ENCODE data around the gene CACFD1.

Gene CACFD1

DNA sequence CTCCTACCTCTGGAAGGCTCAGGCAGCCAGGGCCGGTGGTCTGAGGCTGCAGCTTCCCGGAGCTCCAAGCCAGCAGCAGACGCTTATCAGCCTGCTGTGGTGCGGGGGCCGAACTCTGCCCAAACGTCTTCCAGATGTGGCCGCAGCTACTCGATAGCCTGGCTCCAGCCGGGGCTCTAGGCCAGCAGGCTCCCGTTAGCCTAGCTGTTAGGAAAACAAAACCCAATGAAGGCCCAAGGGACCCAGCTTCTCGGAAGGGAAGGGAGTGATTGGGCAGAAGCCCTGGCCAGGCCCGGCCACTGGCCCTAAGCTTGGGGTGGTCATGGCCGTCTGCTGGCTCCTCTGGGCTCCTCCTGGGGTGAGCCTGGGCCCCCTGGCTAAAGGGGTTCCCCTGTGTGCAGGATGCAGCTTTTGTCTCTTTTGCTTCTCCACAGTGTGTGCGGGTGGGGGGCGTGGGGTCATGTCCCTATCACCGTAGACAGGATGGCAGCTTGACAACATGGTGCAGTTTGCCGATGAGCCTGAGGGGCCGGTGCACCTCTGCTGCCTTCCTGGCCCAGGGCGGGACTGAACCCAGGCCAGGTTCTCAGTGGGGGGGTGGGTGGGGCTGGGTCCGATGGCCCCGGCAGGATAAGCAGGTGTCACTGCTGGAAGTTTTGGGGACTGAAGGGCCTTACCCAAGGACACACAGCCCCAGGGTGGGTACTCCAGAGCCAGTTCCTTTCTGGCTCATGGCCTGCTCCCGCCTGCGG is 46.3 kb downstream of the CACFD1 start:
- no peak for DNase-seq

DNA sequence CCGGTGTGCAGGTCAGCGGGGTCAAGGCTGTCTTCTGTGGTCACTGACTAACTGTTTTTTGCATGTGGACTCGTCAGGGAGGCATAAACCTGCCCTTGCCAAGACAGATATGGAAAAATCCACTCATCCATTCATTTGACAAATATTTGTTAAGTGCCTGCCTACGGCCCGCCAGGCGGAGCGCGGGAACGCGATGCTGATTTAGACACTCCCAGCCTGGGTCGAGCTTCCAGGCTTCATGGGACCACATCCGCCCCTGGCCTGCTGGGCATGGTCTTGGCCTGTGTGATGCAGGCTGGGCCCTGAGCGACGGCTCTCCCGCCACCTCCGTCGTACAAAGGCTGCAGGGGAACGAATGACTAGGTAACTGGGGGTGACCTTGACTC is 46.9 kb downstream of the CACFD1 start:
- DNase-seq: no peak

DNA sequence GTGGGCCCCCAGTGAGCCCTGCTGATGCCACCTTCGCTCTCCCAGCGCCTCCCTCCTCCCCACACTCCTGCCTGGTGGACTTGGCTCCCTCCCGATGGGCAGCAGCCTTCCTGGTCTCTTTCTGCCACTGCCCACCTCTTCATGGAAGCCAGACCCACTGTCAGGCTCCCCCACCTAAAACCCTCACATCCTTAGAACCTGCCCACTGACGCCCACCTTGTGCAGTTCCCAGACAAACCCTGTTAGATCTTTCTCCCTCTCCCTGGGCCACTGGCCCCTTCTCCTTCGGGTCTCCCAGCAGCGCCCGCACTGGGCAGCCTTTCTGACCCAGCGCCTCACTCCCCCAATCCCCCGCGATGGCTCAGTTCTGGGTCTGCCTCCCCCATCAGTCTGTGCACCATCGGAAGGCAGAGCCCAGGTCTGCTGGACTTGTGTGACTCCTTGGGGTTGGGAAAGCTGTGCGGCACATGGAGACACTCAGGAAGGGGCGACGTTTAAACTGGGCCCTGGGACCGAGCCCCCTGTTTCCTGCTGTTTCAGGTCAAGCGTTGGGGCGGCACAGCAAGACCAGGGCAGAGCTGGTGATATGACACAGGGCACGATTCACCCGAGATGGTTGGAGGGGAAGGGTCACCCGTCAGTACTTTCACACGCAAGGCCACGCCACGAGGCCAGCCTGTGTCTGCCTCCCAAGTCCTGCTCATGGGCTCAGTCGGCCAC is 47.6 kb downstream of the CACFD1 start:
- DNase-seq: no peak

DNA sequence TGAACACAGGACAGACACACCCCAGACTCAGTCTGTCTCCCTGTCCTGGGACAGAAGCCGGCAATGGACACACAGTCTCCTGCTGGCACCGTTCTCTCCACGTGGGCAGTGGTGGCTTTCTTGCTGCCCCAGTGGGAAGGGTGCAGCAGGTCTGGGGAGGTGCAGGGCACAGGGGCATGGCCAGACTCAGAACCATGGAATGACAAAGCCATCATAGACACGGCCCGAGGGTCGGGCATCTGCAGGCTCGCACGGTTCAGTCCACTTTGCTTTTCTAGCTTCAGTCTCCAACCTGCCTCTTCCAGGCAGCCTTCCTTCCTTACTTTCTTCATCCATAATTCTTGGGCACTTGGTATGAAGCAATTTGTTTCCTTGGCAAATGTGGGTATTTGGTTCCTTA is 48.3 kb downstream of the CACFD1 start:
- no peak for DNase-seq

DNA sequence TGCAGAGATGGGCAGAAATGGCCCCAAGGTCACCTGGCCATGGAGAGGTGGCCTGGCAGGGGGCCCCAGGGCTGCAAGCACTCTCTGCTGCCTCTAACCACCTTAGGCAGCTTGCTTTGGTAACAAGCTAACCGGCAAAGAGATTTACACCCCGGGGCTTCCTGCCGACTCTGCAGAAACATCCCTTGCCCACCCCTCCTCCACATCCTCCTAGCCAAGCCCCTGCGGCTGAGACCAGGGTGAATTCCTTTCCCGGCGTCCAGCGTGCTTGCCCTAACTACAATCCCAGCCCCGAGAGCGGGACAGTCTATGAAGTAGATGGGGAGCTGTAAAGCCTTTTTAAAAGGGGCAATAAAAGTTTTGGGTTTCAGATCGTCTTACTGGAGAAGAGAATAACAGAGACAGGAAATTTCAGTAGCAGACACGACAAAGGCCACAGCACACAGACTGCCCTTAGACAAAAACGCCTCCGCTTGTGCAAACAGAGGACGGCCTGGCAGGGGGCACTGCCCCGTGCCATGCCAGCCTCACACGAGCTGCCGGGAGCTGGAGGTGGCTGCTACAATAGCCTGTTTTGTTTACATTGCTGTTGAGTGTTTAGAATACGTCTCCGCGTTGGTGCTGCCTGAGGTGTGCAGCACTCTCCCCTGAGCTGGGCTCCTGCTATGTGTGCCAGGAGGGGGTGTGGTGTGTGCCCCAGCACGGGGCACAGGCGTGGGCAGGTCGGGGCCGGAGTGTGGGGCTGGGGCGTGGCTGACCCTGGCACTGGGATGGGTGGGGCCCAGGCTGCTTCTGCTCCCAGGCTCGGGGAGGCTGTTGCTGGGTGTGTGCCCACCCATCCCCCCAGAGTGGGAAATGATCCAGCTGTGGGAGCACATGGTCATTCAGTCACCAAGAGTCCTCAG is 49.7 kb downstream of the CACFD1 start:
- DNase-seq: peak; percentile 36

DNA sequence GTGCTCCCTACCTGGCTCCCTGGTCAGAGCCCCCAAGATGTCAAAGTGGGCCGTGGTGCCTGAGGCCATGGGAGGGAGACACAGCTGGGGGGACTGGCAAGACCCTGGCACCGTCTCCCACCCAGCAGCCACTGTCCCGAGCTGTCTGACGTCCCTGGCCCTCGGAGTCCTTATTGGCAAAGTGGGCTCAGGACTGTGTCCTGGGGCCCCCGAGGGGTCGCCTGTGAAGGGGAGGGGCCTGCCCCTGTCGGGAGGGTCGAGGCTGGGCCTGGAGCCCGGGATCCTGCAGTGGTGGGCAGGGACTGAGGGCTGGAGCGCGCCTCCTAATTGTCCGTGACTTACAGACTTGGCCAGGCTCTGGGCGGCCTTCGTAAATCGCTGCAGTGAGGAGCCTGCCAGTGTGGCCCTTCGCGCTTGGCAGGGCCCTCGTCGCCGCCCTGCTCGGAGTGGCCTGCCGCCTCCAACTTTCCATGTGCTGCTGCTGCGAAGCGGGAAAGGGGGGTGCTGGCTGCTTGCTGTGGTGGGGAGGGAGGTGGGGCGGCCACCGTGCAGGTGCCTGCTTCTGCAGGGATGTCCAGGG is 51.2 kb downstream of the CACFD1 start:
- no peak for DNase-seq

DNA sequence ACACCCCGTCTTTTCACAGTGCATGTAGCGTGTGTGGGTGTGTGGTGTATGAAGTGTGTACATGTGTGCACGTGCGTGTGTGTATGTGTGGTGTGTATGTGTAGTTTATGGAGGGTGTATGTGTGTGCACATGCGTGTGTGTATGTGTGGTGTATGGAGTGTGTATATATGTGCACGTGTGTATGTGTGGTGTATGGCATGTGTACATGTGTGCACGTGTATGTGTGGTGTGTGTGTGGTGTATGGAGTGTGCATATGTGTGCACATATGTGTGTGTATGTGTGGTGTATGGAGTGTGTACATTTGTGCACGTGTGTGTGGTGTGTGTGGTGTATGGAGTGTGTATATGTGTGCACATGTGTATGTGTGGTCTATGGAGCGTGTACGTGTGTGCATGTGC is 51.8 kb downstream of the CACFD1 start:
- DNase-seq: no peak

DNA sequence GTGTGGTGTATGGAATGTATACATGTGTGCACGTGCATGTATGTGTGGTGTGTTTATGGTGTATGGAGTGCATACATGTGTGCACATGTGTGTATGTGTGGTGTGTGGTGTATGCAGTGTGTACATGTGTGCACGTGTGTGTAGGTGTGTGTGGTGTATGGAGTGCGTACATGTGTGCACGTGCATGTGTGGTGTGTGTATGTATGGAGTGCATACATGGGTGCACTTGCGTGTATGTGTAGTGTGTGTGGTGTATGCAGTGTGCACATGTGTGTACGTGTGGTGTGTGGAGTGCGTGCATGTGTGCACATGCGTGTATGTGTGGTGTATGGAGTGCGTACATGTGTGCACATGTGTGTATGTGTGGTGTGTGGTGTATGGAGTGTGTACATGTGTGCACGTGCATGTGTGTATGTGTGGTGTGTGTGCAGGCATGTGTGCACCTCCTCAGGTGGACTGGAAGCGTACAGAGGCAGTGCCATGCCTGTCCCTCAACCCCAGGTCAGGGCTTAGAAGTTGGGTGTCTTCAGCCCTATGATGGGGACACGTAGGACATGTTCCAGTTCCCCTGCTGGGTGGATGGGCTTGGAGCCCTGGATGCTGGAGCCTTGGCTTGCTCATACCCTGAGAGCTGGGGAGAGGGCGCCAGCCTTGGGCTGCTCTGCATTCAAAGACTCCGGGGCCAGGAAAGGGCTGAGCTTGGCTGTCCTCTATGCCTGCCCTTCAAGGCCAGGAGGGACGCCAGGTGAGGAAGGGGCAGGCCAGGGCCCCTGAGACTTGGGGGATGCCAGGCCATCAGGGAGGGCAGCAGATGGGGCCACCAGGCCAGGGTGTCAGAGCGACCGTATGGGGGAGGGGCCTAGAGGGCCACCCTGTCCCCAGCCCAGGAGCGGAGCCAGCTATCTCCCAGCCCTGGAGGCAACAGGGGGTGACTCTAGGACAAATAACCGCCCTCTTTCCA is 52.8 kb downstream of the CACFD1 start:
- DNase-seq: no peak

DNA sequence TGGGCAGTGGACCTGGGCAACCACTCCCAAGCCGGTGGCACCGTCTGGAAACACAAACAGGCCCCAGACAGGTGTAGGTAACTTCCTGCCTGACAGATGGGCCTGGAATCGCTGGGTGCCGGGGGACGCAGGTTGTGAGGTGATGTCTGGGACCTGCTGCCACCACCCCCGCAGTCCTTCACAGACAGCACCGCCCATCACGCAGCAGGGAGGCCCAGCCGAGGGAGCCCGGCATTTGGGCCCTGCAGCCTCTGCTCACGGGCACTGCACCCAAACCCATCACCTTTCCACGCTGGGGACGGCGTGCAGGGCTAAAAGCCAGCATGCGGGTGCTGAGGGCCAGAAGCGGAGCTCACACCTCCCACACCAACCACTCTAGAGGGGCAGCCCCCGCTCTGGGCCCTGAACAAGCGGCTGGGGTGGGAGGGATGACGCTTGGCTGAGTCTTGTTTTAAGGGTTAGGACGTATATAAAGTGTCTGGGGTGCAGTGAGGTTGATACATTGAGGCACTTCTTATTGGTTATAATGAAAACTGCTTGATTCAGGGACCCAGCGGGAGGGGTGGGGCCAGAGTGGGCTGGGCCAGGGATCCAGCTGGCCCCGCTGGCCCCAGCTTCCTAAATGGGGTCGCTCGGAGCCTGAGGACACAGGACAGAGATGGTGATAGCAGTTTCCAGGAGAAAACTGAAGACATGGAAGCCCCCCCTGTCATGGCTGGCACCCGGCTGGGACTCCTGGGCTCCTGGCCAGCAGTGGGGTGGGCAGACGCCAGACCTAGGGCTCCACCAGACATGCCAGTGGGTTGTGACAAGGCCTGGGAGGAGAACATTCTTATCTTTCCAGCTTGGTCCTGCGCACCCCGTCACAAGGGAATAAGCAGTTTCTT is 53.7 kb downstream of the CACFD1 start:
- no peak for DNase-seq

DNA sequence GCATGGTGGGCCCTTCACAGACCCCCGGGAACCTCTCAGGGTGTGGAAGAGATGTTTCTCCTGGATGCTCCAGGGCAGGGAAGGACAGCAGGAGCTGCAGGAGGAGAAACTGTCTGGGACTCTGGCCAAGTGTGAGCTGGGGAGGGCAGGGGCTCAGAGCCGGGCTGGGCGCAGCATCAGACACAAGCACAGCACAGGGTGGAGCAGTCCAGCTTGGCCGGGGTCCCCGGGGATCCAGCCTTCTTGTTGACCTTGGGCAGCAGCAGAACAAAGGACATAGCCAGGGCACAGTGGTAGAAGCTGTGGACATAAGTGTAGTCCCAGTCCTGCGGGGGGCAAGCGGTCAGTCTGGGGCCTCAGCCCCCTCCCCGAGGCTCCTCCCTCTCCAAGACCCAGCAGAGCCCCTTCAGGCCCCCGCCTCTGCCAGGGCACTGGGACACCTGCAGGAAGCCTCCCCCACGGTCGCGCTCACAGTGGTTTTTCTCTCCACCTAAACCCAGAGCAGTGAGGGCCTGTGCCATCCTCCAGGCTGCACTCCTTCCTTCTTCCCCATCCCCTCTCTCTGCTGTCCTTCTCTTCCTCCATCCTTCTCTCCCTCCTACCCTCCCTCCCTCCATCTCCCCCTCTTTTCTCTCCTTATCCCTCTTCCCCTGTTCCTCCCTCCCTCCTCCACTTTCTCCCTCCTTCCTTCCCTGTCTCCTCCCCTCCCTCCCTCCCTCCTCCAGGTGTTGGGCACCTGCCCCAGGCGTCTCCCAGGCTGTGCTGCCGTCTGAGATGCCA is 54.9 kb downstream of the CACFD1 start:
- no peak for DNase-seq

DNA sequence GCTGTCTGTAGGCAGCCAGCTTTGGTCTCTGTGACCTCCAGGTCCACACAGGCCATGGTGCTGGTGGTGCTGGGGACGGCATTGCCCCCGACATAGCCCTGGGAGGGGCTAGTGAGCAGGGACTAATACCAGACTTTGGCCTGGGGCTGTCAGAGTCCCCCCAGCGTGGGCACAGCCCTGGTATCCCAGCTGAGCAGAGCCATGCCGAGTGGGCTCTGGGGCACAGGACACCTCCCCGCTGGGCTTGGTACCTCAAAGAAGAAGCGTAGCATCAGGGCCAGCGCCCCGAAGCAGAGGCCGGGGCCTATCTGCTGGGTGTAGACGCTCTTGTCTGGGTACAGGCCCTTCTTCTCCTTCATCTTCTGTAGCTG is 55.4 kb downstream of the CACFD1 start:
- DNase-seq: no peak

DNA sequence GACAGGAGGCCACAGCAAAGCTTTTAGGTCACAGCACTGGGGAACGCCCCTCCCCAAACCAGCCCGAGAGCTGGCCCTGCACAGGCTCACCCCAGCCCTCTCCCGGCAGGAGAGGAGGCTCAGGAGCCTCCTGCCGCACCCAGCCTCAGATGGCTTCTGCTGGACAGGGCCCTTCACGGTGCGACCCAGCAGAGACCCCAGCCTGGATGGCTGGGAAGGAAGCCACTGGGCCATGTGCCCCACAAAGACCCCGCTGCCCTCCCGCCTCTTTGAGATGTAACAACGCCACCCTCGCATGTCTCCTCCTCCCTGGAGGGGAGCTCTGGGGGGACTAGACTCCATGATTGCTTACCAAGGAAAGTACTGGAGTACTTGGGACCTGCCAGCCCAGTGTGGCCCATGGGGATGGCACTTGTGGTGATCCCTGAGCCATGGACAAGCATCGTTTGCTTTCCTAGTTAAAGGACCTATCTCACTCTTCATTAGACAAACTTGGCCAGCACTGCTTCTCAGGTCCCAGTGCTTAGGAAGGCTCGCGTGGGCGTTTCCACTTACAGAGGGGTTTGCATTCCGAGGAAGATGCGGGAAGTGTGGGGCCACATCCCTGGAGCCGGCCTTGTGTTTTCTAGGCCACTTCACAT is 56.0 kb downstream of the CACFD1 start:
- no peak for DNase-seq

DNA sequence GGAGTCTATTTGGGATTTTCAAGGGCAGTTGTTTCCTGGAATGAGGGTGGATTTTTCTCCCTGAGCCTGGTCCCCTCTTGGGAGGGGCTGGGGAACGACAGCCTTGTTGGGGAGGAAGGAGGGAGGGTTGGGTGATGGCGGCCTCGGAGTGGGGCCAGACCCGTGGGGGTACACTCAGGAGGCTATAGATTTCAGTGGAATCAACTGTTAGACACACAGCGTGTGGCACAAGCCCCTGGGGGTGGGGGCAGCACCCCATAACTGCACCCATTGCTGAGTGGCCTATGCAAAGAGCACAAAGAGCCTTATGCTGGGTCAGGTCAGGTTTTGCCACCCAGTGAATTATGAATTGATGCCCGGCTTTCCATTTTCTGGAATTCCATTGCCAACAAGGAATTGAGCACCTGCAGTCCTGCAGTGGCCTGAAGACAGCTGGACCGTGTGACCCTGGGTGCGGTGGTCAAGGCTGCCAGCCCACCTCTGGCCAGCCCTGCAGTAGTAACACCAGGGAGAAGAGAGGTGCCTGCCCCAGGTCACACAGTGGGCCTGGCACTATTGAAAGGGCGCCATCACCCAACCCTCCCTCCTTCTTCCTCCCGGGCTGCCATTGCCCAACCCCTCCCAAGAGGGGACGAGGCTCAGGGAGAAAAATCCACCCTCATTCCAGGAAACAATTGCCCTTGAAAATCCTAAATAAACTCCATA is 56.6 kb downstream of the CACFD1 start:
- DNase-seq: no peak

DNA sequence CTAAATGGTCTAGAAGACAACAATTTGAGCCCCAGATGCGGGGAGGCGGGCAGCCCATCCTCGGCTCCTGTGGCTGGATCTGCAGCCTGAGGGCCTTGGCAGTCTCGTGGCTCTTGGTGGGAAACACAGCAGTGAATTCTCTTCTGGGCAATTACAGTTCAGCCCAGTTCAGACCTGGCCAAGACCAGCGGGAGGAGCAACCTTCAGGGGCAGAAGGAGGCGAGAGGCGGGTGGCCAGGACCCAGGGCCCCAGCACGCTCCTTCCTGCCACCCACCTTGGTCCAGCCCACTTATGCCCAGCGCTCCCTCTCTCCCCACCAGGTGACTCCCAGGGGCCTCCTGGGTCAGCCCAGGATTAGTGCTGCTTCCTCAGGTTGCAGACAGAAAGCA is 57.2 kb downstream of the CACFD1 start:
- DNase-seq: no peak

DNA sequence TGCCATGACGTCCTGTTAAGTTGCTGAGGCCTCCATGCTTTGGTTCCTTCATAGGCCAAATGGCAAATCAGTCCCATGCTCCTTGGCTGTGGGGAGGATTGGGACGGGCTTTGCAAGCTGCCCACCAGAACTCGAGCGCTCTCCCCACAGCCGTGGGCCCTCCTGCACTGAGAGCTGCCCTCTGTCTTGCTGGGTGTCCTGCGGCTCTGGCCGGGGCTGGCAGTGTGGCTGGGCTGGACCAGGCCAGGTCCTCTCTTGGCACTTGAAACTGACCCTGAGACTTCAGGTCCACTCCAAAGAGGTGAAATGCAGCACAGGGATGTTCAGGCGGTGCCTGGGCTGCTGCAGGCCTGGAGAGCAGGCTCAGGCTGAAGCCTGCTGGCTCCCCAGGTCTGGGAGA is 57.9 kb downstream of the CACFD1 start:
- DNase-seq: no peak

DNA sequence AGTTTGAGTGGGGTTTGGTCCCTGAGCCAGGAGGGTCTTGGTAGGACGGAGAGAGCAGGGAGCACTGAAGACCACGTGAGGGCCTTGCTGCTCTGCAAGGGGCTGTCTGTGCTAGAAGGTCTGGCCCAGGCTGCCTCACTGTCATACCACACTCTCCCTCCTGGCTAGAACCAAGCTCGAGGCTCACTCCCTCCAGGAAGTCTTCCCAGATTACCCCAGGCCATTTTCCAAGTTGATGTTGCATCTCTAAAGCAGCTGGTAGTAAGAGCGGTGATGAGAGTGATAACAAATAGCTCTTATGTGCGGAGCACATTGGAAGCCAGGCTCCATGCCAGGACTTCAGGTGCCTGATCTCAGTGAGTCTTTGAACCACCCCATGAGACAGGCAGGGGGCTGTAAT is 58.4 kb downstream of the CACFD1 start:
- DNase-seq: no peak

DNA sequence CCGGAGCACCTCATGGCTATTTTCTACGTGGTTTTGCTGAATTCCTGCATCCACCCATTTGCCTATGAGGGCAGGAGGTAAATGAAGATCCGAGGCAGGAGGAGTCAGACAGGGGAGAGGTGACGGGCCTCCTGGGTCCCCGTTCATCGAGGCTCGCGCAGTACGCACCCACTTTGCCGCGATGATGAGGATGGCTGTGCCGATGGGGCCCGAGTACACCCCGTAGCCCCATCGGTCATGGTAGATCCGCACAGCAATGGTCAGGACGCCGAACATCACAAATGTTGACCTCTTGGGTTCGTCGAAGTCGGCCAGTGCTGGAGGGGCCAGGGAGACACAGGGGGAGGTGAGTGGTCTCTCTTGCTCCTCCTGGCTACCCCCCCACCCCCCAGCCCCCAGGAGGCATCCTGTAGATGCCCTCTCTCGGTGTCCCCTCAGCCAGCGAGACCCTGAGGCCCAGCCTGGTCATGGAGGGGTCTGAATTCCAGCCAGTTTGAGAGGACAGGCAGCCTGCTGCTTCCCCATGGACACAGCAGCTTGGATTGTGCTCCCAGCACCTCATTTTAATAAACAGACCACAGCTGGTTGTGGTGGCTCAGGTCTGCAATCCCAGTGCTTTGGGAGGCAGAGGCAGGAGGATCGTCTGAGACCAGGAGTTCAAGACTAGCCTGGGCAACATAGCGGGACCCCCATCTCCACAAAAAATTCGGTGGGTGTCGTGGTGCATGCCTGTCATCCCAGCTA is 59.1 kb downstream of the CACFD1 start:
- DNase-seq: no peak

DNA sequence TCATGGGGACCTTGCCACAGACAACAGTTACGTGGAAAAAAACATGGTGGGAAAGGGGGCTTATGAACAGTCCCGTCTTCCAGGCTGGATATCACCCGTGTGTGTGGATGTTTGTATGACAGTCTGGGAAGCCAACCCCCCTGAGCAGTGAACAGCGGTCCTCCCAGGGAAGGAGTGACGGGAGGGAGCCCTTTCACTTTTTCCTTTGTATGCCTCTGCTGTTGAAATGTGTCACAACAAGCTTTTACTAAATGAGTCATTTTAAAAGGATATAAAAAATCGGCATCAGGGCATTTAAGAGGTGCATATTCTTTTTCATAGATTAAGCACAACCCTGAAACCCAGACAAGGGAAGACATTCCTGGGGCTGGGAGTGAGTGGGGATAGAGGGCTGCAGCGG is 59.9 kb downstream of the CACFD1 start:
- no peak for DNase-seq
